ENCODE results near the gene SLAMF9.

Gene SLAMF9

GRCh38 chr1:159924791-159925718, 29.0 kb downstream of the SLAMF9 start, which contains the start of gene TAGLN2:
Gene TAGLN2 (minus strand): TSS chr1:159925507. CDS start chr1:159920509, 4,998 bp downstream.
- DNase-seq: peak; percentile 94
- in situ Hi-C loops (cut with MboI; ENCODE audit: low pct_unique_long_range_greater_than_20kb, low sequenced_read_pairs): no loop called here

DNA sequence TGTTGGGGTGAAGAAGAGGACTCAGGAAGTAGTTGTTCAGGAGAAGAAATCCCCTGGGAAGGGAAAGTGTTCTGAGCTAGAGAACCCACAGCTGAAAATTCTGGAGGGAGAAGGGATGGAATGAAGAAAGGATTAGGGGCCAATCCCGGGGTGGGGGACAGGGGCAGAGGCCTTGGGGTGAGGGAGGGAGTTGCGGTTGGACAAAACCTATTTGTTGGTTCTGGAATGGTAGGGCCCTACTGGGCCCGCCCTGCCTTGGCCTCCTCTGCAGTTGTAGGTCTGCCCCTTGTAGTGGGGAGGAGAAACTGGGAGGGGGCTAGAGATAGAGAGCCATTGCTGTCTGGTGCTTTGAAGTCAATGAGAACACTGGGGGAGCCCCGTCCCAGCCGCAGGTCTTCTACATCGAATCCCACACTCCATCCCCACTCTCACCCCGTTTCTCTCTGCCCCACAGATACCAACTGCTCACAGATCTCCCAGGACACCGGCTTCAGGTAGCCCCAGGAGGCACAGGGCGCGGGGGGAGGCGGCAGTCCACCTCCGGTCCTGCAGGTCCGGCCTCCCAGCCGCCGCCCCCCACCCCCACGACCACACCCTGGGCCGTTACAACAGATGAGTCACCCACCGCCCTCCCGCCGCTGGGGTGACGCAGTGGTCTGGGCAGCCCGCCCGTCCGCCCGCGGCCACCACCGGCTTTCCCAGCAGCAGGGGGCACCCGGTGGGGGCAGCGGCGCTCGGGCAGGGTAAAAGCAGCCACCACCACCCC, 29.8 kb downstream of the SLAMF9 start:
- DNase-seq: peak; percentile 44

GRCh38 chr1:159923203-159924024, 30.6 kb downstream of the SLAMF9 start:
- peak; percentile 94 for DNase-seq
- in situ Hi-C loops (cut with MboI; ENCODE audit: low pct_unique_long_range_greater_than_20kb, low sequenced_read_pairs): no loop called here

More for the DNA sequence above, 29.8 kb downstream of the SLAMF9 start:
- in situ Hi-C loops (cut with MboI; ENCODE audit: low pct_unique_long_range_greater_than_20kb, low sequenced_read_pairs): no loop called here

DNA sequence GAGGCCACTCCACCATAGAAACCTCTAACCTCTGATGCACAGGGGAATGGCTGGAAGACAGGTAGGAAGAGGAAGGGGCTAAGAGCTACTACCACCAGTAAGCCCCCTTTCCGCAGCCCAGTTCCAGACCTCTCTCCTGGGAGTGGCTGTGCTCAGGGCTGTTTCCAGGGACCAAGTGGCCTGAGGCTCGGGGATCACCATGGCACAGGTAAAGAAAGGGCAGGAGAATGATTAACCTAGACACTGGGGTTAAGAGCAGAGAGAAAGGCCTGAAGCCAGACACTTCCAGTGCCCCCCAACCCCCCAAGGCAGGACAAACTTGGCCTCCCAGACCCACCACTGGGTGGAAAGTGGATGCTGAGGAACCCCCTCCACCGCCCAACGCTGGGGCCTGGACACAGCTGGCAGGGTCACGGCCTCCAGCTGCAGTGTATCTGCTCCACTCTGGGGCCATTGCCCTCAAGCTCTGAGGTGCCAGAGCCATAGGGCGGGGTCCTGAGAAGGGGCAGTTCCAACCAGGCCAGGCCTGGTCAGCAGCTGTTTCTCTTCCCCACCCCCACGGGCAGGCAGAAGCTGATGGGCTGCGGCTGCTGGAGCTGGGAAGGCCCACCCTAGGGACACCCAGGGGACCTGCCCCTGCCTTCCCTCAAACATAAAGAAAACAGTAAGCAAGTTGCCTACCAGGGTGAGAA, 31.4 kb downstream of the SLAMF9 start:
- no peak for DNase-seq
- in situ Hi-C loops (cut with MboI; ENCODE audit: low pct_unique_long_range_greater_than_20kb, low sequenced_read_pairs): no loop called here

- DNase-seq: peak; percentile 66
- in situ Hi-C loops (cut with MboI; ENCODE audit: low pct_unique_long_range_greater_than_20kb, low sequenced_read_pairs): no loop called here
These were observed 32.1 kb downstream of the SLAMF9 start for GRCh38 chr1:159921700-159922504.

- in situ Hi-C loops (cut with MboI; ENCODE audit: low pct_unique_long_range_greater_than_20kb, low sequenced_read_pairs): no loop called here
- DNase-seq: no peak
These were observed 32.8 kb downstream of the SLAMF9 start for GRCh38 chr1:159921251-159921650.

GRCh38 chr1:159920651-159921050, 33.4 kb downstream of the SLAMF9 start:
- in situ Hi-C loops (cut with MboI; ENCODE audit: low pct_unique_long_range_greater_than_20kb, low sequenced_read_pairs): no loop called here
- no peak for DNase-seq

DNA sequence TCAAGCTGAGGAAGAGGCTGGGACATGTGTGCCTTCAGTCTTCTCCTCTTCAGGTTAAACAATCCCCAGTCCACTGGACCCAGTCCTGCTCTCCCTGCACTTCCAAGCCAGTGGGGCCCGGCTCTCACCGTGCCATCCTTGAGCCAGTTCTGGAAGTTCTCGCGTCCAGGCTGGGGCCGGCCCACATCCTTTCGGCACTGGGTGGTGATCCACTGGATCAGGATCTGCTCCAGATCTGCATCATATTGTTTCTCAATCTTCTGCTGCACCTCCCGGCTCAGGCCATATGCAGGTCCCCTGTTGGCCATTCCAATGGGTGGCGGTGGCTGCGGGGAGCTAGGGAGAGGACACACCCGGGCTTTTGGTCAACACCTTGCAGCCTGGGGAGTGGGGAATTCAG, 33.8 kb downstream of the SLAMF9 start:
- no peak for DNase-seq
- in situ Hi-C loops (cut with MboI; ENCODE audit: low pct_unique_long_range_greater_than_20kb, low sequenced_read_pairs): no loop called here

DNA sequence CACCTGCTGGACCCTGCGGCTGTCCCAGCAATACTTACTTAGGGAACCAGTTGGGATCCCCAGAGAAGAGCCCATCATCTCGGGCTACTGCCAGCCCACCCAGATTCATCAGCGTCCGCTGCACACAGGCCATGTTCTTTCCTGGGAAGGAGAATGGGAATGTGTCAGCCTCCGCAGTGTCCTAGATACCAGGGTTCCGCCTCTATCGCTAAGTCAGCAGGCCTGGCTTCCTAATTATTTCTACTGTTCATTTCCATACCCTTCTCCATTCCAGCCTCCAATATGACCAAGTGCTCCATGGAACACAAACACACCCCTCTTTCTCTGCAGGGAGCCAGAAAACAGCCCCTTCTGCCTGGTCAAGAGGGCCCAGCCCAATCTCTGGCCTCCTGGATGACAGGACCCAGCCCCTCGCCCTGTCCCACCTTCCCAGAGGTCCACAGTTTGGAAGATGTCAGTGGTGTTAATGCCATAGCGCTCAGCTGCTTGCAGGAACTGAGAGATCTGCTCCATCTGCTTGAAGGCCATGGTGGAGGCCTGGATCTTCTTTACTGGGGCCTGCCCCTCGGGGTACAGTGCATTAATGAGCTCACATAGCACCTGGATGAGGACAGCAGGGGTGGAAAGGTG, 34.7 kb downstream of the SLAMF9 start:
- no peak for DNase-seq
- in situ Hi-C loops (cut with MboI; ENCODE audit: low pct_unique_long_range_greater_than_20kb, low sequenced_read_pairs): no loop called here

- no peak for DNase-seq
- in situ Hi-C loops (cut with MboI; ENCODE audit: low pct_unique_long_range_greater_than_20kb, low sequenced_read_pairs): no loop called here
These were observed 35.5 kb downstream of the SLAMF9 start for GRCh38 chr1:159918352-159919200.

DNA sequence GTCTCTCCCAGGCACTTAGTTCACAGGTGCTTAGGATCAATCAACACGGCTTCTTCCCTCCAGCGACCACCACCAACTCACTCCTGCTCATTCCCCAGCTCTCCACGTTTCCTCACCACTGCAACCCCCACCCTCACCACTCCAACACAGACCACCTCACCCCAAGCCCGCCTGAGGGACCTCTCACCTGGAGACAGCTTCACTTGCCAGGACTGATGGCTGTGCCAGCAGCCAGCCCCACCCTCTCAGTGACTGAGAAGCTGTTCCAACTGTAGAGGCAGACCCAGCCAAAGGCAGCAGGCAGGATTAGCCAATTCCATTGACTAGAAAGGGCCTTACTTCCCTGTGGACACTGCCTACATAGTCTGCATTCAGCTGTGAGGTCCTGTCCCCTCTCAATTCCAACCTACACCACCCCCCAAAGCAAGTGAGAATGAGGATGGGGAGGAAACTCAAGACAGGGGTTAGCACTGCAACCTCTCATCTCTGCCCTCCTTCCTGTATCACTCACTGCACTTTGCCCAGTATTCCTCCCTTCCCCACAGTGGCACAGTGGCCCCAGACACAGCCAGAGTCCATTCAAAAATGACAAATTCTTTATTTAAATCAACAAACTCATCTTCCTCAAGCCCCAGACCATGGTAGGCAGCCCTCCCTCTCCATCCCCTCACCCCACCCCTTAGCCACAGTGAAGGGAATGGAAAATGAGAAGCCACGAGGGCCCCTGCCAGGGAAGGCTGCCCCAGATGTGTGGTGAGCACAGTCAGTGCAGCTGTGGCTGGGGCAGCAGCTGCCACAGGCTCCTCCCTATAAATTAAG, 36.3 kb downstream of the SLAMF9 start:
- DNase-seq: peak; percentile 50
- in situ Hi-C loops (cut with MboI; ENCODE audit: low pct_unique_long_range_greater_than_20kb, low sequenced_read_pairs): no loop called here

GRCh38 chr1:159916242-159917051, 37.6 kb downstream of the SLAMF9 start:
- DNase-seq: no peak
- in situ Hi-C loops (cut with MboI; ENCODE audit: low pct_unique_long_range_greater_than_20kb, low sequenced_read_pairs): no loop called here

DNA sequence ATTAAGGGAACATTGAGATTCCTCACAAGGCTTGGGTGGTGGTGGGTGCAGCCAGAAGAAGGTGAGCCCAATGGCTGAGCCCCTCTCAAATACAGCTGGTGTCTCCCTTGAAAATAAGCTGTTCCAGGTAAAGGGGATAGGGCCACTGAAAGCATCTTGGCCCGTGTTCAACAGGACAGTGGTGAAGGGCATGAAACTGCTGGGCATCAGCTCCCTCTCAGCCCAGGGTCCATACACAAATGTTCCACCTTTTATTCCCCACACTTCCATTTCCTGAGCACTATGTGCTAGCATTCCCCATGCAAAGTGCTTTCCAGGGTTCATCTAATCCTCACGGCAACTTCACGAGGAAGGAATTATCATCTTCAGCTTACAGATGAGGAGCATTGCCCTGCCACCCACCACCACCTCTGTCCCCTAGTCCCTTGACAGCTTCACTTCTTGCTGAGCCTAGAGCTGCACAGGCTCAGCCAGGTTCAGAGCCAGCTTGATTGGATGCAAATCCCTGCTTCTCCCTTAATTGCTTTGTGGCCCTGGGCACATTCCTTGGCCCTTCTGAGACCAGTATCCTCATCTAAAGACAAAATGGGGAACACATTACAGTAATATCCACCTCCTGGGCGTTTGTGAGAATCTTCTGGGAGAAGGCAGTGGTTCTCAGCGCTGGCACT, 38.3 kb downstream of the SLAMF9 start:
- in situ Hi-C loops (cut with MboI; ENCODE audit: low pct_unique_long_range_greater_than_20kb, low sequenced_read_pairs): no loop called here
- DNase-seq: no peak

DNA sequence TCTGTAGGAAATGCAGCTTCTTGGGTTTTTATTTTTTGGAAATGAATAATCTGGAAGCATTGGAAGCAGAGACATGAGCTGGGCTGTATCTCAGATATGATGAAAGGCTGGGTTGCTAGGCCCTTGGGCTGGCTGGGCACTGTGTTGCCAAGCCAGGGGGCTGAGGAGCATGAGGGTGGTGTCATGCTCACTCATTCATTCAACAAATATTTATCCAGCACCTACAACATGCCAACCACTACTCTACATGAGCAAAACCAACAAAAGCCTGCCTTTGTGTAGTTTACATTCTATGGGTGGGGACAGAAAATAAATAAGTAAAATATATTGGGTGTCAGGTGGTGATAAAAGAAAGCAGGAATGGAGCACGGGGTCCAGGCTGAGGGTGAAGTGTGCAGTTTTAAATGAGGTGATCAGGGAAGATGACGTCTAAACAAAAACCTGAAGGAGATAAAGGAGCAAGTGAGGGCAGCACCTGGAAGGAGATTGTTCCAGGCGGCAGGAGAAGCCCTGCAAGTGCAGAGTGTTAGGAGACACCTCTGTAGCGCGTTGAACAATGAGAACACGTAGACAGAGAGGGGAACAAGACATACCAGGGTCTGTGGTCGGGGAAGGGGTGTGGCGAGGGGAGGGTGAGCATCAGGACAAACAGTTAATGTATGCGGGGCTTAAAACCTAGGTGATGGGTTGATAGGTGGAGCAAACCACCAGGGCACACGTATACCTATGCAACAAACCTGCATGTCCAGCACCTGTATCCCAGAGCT, 39.6 kb downstream of the SLAMF9 start:
- in situ Hi-C loops (cut with MboI; ENCODE audit: low pct_unique_long_range_greater_than_20kb, low sequenced_read_pairs): no loop called here
- DNase-seq: no peak
